GM19468 (cell line): ENCODE measurements around the gene AGBL1.

Experiments used
- ATAC-seq: cut with Tn5 transposase; IDR thresholded peaks from one replicate; pipeline ENCODE4 v1.9.1; 2021; ENCODE audit warnings: mild to moderate bottlenecking, moderate library complexity, moderate number of reproducible peaks; ENCODE audit not compliant: unreplicated experiment; ENCODE audit errors: extremely low read depth

The AGBL1 gene

DNA sequence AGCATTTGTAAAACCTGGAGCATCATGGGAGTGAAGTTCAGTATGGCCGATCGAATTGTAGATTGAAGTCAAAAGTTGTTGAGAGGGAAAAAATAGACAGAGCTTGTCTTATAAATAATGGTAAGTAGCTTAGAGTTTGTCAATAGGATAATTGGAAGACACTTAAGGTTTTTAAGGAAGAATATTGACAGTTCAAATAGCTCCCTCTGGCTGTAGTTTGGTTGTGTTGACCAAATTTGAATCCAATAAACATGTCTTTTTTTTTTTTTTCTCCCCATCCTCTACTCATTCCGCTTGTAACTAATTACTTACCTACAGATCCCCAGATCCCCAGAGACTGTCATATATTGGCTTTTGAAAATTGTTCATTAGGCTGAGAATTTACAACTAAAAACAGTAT, 677.0 kb downstream of the AGBL1 start:
- no peak for ATAC-seq

DNA sequence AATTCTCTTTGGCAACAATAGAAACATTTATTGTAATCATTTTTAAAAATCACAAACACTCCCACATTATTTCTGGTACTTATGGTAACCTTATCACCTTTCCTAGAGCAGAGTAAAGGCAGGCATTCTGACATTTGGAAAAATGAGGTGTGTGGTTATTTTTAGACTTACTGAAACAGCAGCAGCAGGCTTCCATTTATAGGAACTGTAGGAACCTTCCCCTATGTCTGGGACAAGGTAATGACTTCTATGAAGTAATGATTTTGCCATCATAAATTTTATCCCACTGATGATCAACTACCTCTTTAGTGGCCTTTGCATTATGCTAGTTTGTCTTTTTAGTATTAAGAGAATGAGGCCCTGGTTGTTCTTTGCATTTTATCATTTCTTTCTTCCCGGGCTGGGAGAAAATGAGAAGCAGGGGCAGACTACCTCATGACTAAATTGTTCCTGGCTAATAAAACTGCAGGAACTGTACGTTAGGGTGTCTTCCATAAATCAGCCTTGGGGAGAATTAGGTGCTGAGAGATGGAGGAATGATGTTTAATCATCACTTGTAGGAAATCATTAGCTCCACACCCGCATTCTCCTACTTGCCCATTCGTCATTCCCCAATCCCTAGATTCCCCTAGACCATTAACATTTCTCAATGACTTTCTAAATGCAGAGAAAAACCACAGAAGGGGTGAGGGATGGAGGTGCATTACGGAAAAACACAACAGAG, 680.3 kb downstream of the AGBL1 start:
- no peak for ATAC-seq

DNA sequence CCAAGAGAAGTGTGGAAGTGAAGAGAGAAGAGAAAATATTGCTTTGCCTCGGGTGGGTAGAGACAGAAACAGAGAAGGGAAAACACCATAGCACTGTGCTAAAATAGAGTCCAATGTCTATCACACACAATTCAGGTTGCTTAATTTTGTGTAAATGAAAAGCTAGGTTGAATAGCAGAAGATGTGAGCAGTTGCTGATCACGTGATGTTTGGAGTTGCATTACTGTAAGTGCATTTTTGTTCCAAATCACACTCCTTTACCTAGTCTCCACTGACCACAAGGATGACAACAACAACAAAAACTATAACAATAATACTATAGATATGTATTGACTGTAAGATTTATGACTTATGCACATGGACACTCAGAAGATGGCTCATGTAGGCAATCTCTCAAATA, 683.2 kb downstream of the AGBL1 start:
- ATAC-seq: no peak

DNA sequence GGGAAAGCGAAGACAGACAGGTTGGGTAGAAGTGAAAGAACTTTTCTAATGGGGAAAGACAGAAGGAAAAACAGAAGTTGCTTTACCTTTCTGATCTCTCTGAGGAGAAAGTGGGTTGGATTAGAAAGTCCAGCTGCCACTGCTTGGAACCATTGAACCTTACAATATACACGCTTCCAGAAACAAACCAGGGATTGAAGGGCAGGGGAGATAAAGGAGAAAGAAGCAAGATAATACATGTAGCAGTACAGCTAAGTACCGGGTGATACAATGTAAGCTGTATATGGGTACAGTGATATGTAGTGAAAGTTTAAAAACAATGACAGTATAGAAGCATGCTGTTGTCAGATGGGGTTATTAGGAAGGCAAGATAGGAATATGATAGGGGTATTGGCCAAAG, 684.4 kb downstream of the AGBL1 start:
- no peak for ATAC-seq

- ATAC-seq: no peak
Measured at GRCh38 chr15:86765281-86765680, 685.6 kb downstream of the AGBL1 start.

DNA sequence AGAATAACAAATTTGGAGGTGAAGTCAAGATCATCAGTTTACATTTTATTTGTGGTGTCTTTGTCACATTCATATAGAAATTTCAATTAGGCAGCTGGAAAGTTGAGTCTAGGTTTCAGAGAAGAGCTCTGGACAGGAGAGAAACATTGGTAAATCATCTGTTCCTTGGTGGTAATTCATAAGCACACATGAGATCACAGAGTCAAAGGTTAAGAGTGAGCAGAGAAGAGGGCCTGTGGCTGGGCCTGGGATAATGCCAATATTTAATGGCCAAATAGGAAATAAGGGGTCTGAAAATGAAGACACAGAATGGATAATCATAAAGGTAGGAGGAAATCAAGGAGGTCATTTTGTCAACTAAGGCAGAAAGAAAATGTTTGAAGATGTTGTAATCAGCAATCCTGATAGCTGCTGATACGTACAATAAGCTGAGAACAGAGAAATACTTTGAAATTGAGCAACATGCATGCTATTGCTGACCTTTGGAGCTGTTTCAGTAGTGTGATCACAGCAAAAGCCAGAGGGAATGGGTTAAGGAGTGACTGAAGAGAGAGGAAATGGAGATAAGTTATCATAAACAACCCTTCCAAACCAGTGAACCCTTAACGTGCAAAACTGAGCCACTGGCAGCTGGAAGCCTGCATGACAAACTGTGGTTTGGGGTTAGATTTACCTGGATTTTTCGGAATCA, 692.8 kb downstream of the AGBL1 start:
- ATAC-seq: no peak

DNA sequence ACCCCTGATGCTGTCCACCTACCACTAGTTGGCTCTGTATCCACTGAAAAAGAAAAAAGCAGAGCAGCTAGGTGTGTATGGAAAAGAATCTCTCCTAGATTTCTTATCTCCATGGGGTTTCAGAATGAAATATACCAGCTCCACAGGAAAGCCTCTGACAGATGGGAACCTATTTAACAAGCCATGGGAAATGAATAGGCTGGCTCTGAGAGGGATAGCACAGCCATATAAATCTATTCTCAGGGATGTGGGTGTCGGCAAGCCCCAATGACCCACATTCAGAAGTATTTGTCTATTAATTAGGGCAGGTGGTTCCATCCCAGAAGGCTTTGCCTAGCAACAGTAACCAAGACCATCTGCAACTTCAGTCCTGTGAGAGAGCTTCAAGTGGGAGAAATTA, 694.1 kb downstream of the AGBL1 start:
- ATAC-seq: no peak

- no peak for ATAC-seq
Measured at GRCh38 chr15:86776145-86776544, 696.5 kb downstream of the AGBL1 start.

DNA sequence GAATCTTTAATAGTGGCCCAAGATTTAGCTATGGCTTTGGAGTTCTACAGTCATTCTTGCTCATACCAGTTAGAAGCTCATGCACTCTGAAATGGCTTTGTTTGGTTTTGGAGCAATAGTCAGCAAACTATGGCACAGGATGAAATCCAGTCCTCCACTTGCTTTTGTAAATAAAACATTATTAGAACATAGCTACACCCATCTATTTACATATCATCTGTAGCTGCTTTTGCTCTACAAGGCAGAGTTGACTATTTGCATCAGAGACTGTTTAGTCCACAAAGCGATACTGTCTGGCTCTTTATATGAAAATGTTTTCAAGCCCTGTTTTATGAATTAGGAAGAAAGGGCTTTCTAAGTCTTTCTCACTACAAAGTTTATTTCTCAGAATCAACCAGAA, 716.9 kb downstream of the AGBL1 start:
- ATAC-seq: no peak

DNA sequence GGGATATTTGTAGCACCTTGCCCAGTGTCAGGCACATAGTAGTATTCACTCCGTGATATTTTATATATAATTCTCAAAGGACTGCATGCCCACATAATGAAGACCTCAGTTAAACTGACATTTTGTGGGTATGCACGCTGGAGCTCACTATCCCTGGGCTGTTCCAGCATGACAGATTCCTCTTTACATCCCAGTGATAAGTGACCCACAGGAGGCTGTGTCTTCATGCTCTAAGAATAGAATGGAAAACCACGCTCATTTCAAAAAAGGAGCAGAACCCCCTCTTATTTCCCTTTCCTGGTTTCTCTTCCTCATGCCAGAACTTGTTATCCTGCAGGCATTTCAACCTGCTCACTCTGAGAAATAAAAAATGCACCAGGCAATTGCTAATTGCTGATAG, 717.5 kb downstream of the AGBL1 start:
- no peak for ATAC-seq

- no peak for ATAC-seq
Measured at GRCh38 chr15:86799226-86799625, 719.6 kb downstream of the AGBL1 start.

DNA sequence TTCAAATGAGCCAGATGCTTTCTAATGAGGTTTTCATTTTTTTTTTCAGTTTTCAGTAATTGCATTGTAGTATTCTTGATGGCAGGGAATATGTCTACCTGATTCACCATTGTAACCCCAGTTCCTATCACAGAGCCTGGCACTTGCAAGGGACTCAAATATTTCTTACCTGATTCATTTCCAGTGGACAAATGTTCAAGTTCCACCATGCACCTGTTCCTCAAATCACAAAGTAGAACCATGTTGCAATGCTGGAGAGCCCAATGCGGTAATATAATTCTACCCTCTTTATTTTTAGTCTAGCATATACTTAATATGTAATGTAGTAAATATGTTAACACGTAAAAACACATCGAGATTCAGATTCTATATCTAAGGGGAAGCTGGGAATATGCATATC, 722.6 kb downstream of the AGBL1 start:
- no peak for ATAC-seq

GRCh38 chr15:86804406-86804805, 724.7 kb downstream of the AGBL1 start:
- ATAC-seq: no peak

DNA sequence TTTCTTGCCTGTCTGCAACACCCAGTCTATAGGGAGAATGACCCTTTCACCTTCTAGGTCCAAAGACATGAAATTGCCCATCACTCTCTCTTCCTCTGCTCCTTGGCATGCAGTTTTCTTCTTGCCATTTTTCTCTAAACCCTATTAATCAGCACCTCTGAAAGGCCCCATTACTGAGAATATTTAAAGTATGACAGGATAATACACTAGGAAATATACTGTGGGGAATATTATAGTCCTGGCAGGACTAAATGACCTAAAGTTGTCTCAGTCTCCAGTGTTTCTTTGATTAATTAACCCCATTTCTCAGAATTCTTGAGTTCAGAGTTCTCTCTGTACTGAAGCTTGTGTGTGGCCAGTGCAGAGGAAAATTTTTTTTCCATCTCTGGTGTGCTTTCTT, 730.7 kb downstream of the AGBL1 start:
- ATAC-seq: no peak

DNA sequence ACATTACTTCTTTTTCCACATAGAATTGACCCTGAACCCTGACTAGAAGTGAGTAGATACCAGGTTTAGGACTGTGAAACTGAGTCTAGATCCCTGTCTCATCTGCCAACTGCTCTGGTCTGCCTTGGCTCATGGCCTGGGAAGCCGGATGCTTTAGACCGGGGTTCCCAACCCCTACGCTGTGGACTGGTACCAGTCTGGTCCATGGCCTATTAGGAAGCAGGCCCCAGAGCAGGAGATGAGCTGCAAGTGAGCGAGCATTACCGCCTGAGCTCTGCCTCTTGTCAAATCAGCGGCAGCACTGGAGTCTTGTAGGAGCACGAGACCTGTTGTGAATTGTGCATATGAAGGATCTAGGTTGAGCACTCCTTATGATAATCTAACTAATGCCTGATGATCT, 734.2 kb downstream of the AGBL1 start:
- no peak for ATAC-seq

DNA sequence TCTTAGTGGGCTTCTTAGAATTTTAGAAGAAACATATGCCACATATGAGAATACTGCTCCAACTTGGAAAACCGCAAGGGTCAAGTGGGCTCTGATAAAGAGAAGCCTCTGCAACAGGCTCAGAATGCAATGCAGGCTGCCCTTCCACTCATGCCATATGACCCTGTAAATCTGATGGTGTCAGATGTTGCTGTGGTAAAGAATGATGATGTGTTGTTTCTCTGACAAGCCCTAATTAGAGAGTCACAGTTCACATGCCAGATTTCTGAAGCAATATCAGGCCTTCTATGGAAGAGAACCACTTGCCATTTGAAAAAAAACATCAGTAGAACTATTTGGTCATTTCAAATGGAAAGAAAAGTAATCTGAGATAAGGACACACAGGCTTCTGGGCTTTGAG, 749.6 kb downstream of the AGBL1 start:
- ATAC-seq: no peak

GRCh38 chr15:86830304-86830703, 750.6 kb downstream of the AGBL1 start:
- ATAC-seq: no peak

GRCh38 chr15:86833595-86833994, 753.9 kb downstream of the AGBL1 start:
- ATAC-seq: no peak

DNA sequence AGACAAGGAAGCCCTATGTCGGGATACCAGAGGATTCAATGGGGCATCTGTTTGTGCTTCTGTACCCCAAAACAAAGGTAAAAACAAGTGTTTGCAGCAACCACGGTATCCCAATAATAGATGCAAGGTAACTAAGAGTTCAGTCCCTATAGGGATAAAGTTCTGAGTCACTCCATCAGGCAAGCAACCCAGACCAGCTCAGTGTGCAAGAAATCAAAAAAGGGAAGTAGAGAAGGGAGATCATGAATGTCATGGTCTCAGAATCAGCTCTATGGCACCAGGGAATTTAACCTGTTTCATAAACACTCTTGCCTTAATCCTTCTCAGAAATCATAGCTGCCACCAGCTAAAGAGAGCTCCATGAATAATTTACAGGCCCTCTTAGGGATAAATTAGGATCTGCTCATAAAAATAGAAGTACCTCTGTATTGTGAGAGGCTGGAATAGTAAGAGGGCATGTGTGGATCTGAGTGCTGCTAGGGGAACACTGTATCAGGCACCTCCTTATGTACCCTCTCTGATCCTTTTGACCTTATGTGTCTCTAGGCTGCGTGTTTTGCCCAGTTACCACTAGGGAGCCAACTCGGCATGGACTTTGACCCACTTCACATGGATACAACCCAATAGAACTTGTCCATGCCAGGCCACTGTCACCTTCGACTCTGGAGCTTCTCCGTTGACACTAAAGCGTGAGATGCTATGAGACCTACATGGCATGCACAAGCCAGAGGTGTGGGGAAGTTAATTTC, 754.6 kb downstream of the AGBL1 start:
- no peak for ATAC-seq

DNA sequence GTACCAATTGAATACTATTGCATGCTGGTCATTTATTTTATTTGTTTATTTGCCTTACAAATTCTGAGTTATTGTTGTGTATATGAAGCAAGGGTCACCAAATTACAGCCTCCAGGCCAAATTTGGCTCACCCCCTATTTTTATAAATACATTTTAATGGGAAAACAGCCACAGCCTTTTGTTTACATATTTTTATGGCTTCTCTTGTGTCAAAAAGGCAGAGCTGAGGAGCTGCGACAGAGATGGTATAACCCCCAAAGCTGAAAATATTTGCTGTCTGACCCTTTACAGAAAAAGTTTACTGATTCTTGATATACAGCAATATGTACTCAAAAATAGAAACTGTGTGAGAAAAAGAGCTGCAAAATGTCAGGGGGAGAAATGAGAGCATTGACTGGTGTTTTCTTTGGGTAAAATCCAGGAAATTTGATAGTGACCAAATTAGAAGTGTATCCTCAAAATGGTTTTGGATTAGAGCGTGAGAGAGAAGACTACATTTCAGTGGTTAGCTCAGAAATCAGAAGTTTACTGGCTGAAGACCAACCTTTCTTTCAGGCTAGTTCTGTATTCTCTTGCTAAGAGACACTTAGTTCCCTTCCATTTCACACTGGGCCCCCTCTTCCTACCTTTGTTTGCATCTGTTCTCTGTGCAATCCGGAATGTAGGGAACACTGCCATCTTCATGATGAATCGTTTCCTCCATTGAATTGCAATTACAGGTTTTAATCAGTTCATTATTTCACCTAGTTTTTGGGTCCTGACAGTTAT, 757.8 kb downstream of the AGBL1 start:
- ATAC-seq: no peak

DNA sequence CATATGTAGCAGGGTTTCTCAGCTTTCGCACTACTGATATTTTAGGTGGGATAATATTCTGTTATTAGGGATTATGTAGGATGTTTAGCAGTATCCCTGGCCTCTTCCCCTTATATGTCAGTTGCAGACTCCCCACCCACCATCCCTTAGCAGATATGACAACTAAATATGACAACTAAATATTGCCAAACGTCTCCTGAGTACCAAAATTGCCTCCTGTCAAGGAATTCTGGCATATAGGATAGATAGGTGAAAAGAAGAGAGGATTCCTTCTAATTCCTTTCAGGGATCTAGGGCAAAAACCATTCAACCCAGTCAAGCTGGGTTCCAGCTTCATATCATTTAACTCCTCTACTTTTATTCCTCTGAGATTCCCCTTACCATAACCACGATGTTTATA, 759.8 kb downstream of the AGBL1 start:
- ATAC-seq: no peak
